Inflammatory macrophage treated with lipopolysaccharide for 4 hours (primary cell): ENCODE measurements around the gene SEMA3B.

Source experiments
- DNase-seq: peaks from one replicate; pipeline ENCODE4 v3.0.0-alpha.2; 2020

SEMA3B gene

GRCh38 chr3:50238549-50239026 is 30.4 kb upstream of the SEMA3B start:
- peak; percentile 71 for DNase-seq

GRCh38 chr3:50239649-50240048 is 29.3 kb upstream of the SEMA3B start:
- DNase-seq: no peak

- no peak for DNase-seq
Observed at GRCh38 chr3:50241163-50241562, 27.8 kb upstream of the SEMA3B start.

GRCh38 chr3:50241713-50242380 is 27.1 kb upstream of the SEMA3B start:
- no peak for DNase-seq

GRCh38 chr3:50242381-50242770 is 26.6 kb upstream of the SEMA3B start:
- DNase-seq: no peak

- peak; percentile 96 for DNase-seq
Observed at GRCh38 chr3:50242851-50243542, 25.9 kb upstream of the SEMA3B start.

GRCh38 chr3:50243543-50243895 is 25.4 kb upstream of the SEMA3B start:
- DNase-seq: no peak

GRCh38 chr3:50244813-50245212 is 24.1 kb upstream of the SEMA3B start:
- peak; percentile 57 for DNase-seq

GRCh38 chr3:50245251-50245745 is 23.6 kb upstream of the SEMA3B start:
- no peak for DNase-seq

GRCh38 chr3:50245831-50246516 is 23.0 kb upstream of the SEMA3B start:
- peak; percentile 85 for DNase-seq

- DNase-seq: peak; percentile 91
Observed at GRCh38 chr3:50246517-50246954, 22.4 kb upstream of the SEMA3B start.

- DNase-seq: peak; percentile 43
Observed at GRCh38 chr3:50248387-50248786, 20.6 kb upstream of the SEMA3B start.

- DNase-seq: no peak
Observed at GRCh38 chr3:50249457-50249856, 19.5 kb upstream of the SEMA3B start.

GRCh38 chr3:50250514-50250913 is 18.4 kb upstream of the SEMA3B start:
- DNase-seq: no peak

- peak; percentile 70 for DNase-seq
Observed at GRCh38 chr3:50251220-50251619, 17.7 kb upstream of the SEMA3B start.

GRCh38 chr3:50254577-50255250 is 14.2 kb upstream of the SEMA3B start:
- peak; percentile 90 for DNase-seq

GRCh38 chr3:50255251-50255615 is 13.7 kb upstream of the SEMA3B start:
- DNase-seq: no peak

- no peak for DNase-seq
Observed at GRCh38 chr3:50256978-50257890, 11.7 kb upstream of the SEMA3B start.

- no peak for DNase-seq
Observed at GRCh38 chr3:50258029-50258680, 10.8 kb upstream of the SEMA3B start.

GRCh38 chr3:50258979-50259378 is 10.0 kb upstream of the SEMA3B start:
- DNase-seq: no peak

GRCh38 chr3:50259432-50260026 is 9.4 kb upstream of the SEMA3B start:
- DNase-seq: no peak
